Muscle of leg (tissue), 16 donors: ENCODE data around the gene GPR85. TPM values are rescaled to one million over a fixed set of nuclear protein-coding genes. Genes with fewer than 3 reads are reported as not detected.

ENCODE experiments used
- DNase-seq: peaks from one replicate; pipeline ENCODE4 v3.0.0; 2013
- H3K27ac ChIP-seq: one replicate; pipeline ENCODE4 v1.5.1; 2013; ENCODE audit warnings: mild to moderate bottlenecking, low read length, control low read depth
- H3K27me3 ChIP-seq: one replicate; pipeline ENCODE4 v1.6.1; 2013; ENCODE audit warnings: low read length; ENCODE audit not compliant: control insufficient read depth, insufficient read depth
- H3K36me3 ChIP-seq: one replicate; pipeline ENCODE4 v1.6.1; 2013; ENCODE audit warnings: low read length; ENCODE audit not compliant: control insufficient read depth, insufficient read depth
- H3K4me1 ChIP-seq: one replicate; pipeline ENCODE4 v1.6.1; 2013; ENCODE audit warnings: low read length; ENCODE audit not compliant: control insufficient read depth, insufficient read depth
- H3K4me3 ChIP-seq: one replicate; pipeline ENCODE4 v1.5.1; 2013; ENCODE audit warnings: low read length, control low read depth
- H3K9me3 ChIP-seq: replicated peaks from 2 replicates; pipeline ENCODE4 v1.6.1; 2013; ENCODE audit warnings: low read depth, low read length; ENCODE audit not compliant: control insufficient read depth
- WGBS: methylation state at CpG from one replicate; pipeline ENCODE4 v1.1.5; 2013; ENCODE audit warnings: missing lambda C conversion rate; ENCODE audit not compliant: insufficient coverage; 5-methylcytosine and 5-hydroxymethylcytosine counted together
- long read RNA-seq, 11 donors: transcript quantifications; one replicate each; lab custom pipeline, GENCODE V29; 2026
- polyA plus RNA-seq, 8 donors: library from polyadenylated mRNA; unstranded; fragments of 120-200 nt; gene quantifications; one replicate each; pipeline versions ENCODE4 v1.2.1 to v1.2.3, GENCODE V29; 2013; ENCODE audit warnings: inconsistent platforms in 1 of 8, low replicate concordance in 1 of 8; ENCODE audit not compliant: insufficient read length in 8 of 8, insufficient read depth in 1 of 8
- total RNA-seq: library from RNA; stranded (reverse); fragments of 120-200 nt; gene quantifications from one replicate; pipeline ENCODE4 v1.2.4, GENCODE V29; 2013

The GPR85 gene, protein sequence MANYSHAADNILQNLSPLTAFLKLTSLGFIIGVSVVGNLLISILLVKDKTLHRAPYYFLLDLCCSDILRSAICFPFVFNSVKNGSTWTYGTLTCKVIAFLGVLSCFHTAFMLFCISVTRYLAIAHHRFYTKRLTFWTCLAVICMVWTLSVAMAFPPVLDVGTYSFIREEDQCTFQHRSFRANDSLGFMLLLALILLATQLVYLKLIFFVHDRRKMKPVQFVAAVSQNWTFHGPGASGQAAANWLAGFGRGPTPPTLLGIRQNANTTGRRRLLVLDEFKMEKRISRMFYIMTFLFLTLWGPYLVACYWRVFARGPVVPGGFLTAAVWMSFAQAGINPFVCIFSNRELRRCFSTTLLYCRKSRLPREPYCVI
- total RNA-seq = 1.2 TPM
- polyA plus RNA-seq = 1 to 10 TPM; 1.0 to 2.6 (median 1.3) TPM
- long read RNA-seq, donor 1 = 0 reads
- long read RNA-seq, donor 2 = 0 reads
- long read RNA-seq, donor 3 = 0 reads
- long read RNA-seq, donor 4 = 0 reads
- long read RNA-seq, donor 5 = 0 reads
- long read RNA-seq, donor 6 = 0 reads
- long read RNA-seq, donor 7 = 0 reads
- long read RNA-seq, donor 8, partial matches to known transcripts = 0 of 1 reads
- long read RNA-seq, donor 8, other reads (novel, unspliced or antisense) = 0 of 1 reads
- long read RNA-seq, donor 9 = 0 reads
- long read RNA-seq, donor 10 = 0 reads
- long read RNA-seq, donor 11, partial matches to known transcripts = 0 of 2 reads
- long read RNA-seq, donor 11, other reads (novel, unspliced or antisense) = 0 of 2 reads

DNA sequence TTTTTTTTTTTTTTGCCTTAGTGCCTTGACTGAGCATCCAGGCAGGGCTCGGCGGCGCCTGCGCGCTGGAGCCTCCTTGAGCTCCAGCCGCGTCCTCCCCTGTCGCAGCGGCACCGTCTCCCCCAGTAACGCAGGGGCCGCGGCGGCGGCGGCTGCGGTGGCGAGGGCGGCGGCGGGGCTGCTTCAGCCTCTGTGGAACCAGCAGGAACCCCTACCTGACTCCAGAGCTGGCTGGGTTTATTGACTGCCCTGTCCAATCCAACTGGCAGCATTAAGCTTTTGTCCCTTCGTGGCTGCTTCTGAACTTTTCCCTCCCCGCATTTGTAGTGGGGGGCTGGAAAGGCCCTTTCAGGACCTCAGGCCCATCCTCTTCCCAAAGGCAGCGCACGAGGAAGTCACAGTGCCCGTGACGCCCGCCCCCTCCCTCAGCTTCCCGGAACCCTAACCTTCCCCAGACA lies at the start of gene GPR85:
Gene GPR85 (minus strand): TSS at position 397 of the 458 bp plus-strand sequence. CDS start 2,106 bp downstream, outside the sequence.
- no peaks in the 10 kb centered on the region for H3K27me3 ChIP-seq
- no peaks in the 10 kb centered on the region for H3K36me3 ChIP-seq
- DNase-seq = peak; percentile 85
- WGBS = 0% methylated on average over 11 of the region's 29 CpGs
- H3K4me1 ChIP-seq = peaks cover 8% of the 10 kb centered on the region
- peak within 1 kb of the TSS; percentile 31 for H3K4me3 ChIP-seq
- peak within 1 kb of the TSS; percentile 78 for H3K27ac ChIP-seq
- no peaks in the 10 kb centered on the region for H3K9me3 ChIP-seq

DNA sequence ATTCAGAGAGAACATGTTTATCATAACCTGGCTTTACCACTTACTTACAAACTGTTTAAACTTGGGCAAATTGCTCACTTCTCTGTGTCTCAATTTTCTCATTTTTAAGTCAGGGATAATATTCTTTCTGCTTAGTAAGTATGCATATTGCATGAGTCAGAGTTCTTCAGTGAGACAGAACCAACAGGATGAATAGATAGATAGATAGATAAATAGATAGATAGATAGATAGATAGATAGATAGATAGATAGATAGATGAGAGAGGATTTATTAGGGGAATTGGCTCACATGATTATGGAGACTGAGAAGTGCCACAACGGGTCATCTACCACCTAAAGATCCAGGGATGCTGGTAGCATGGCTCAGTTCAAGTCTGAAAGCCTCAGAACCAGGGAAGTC lies 47.4 kb upstream of the GPR85 start:
- H3K4me1 ChIP-seq = no peaks in the 10 kb centered on the region
- no peak for DNase-seq
- no peak overlapping the region for H3K27ac ChIP-seq
- H3K27me3 ChIP-seq = no peaks in the 10 kb centered on the region
- no peaks in the 10 kb centered on the region for H3K36me3 ChIP-seq
- WGBS = 89% methylated on average over 1 of the region's 1 CpG
- no peak overlapping the region for H3K4me3 ChIP-seq
- no peaks in the 10 kb centered on the region for H3K9me3 ChIP-seq

DNA sequence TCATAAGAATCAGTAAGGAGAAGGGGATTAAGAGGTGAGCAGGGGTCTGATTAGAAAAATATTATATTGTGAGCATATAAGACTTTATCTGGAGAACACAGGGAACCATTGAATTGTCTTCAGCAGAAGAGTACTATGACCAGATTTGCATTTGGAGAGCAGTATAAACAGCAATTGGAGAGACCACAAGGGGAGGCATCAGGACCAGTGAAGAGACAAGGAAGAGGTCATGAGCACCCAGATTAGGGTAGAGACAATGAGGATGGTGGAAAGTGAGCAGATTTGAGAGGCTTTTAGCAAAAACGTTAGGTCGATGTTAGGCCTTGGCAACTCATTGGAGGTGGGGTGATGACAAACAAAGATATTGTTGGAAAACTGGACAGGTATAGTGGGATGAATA lies 44.7 kb upstream of the GPR85 start:
- Histone ChIP-seq H3K36me3 (no peaks in the 10 kb centered on the region), H3K27me3 (no peaks in the 10 kb centered on the region), H3K27ac (no peak overlapping the region), H3K4me3 (no peak overlapping the region), H3K4me1 (no peaks in the 10 kb centered on the region), H3K9me3 (no peaks in the 10 kb centered on the region)
- 92% methylated on average over 2 of the region's 2 CpGs for WGBS
- no peak for DNase-seq

DNA sequence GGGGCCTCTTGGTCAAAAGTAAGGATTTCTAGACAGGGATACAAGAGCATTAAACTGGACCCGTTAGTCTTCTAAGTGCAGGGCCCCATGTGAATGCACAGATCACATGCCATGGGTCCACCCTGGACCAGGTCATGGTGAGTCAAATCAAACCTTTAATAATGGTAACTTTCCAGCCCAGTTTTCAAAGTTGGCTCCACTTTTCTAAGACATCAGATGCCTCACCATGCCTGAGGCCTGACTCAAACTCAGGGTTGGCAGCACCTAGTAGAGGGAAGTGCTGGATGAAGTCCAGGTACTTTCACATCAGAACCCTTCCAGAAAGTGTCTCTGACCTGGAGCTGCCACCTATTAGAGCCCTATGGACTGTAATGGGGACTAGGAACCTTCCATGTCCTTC lies 41.4 kb upstream of the GPR85 start:
- Histone ChIP-seq H3K9me3 (no peaks in the 10 kb centered on the region), H3K4me1 (no peaks in the 10 kb centered on the region), H3K27me3 (no peaks in the 10 kb centered on the region), H3K27ac (no peak overlapping the region), H3K4me3 (no peak overlapping the region), H3K36me3 (no peaks in the 10 kb centered on the region)
- DNase-seq = no peak
- WGBS = 100% methylated on average over 1 of the region's 1 CpG

DNA sequence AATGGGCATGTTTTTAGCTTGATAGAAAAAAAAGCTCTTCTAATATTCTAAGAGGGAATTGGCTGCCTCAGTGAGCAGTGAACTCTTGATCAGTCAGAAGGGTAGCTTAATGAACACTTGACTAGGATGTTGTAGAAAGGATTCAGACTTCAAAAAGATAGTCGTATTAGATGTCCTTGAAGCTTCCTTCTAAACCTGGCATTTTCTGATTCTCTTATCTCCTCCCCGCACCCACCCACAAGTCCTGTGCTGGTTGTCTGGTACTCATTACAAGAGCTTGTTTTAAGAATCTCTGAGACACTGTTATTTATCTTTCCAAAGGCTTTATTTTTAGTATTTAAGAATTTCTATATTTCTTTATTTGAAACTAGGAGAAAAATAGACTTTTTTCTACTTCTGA lies 39.1 kb upstream of the GPR85 start:
- Histone ChIP-seq H3K4me3 (no peak overlapping the region), H3K9me3 (no peaks in the 10 kb centered on the region), H3K36me3 (no peaks in the 10 kb centered on the region), H3K27me3 (no peaks in the 10 kb centered on the region), H3K27ac (no peak overlapping the region), H3K4me1 (no peaks in the 10 kb centered on the region)
- DNase-seq = no peak
- no CpG with 5 or more reads among the region's 2 CpGs for WGBS

DNA sequence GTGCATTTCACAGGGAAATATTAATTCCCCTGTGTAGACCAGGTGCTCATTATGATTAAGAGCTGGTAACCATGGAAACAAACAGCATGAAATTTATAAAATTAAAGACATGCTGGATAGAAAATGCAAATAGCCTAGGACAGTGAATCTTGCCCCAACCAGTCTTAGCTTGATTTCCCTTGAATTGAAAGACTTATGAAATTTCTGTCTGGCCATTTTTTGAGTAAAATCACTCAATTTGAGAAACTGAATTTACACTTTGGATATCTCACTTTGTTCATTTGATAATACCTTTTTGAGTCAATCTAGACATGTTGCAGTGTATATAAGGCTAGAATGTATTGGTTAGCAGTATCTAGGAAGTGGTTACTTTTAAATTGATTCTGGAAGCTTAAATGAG lies 36.1 kb upstream of the GPR85 start:
- Histone ChIP-seq H3K9me3 (no peaks in the 10 kb centered on the region), H3K4me1 (peaks cover 3% of the 10 kb centered on the region), H3K4me3 (no peak overlapping the region), H3K27ac (no peak overlapping the region), H3K36me3 (no peaks in the 10 kb centered on the region), H3K27me3 (no peaks in the 10 kb centered on the region)
- no peak for DNase-seq

DNA sequence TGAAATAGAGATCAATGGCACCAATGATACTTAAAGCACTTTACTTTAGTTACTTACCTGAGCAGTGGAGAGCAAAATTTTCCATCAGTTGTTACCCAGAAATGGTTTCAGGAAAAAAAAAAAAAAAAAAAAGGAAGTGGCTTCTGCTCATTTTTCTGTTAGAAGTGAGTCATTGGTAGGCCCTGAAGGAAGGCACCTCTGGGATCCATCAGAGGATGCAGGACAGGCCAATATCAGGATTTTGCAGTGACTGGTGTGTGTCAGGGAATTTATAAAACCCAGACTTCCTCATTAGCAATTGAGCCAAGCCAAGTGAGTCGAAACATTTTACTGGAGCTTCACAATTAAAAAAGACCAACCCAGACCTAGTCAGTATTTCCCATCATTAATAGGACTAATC lies 34.0 kb upstream of the GPR85 start:
- DNase-seq = no peak
- Histone ChIP-seq H3K27ac (no peak overlapping the region), H3K27me3 (no peaks in the 10 kb centered on the region), H3K9me3 (no peaks in the 10 kb centered on the region), H3K4me3 (no peak overlapping the region), H3K4me1 (peaks cover 6% of the 10 kb centered on the region), H3K36me3 (peaks cover 7% of the 10 kb centered on the region)
- WGBS = no CpG with 5 or more reads among the region's 1 CpG

DNA sequence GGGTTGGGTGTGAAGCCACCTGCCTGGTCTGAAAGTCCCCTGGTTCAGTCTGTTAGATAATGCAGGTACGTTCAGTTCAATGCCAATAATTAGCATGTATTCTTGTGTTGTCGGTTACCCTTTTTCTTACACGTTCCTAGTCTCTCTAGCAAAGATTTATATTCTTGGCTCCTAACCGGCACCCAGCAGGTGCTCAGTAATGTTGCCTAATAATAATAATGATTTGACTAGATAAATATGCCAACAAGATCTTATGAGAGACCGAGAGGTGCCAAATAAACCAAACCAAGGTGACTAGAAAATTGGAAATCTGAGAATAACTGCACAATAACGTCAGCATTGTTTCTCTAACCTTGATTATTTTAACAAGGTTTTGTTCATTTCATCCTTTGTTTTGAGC lies 32.8 kb upstream of the GPR85 start:
- Histone ChIP-seq H3K4me3 (no peak overlapping the region), H3K27ac (no peak overlapping the region), H3K36me3 (peaks cover 7% of the 10 kb centered on the region), H3K9me3 (no peaks in the 10 kb centered on the region), H3K27me3 (no peaks in the 10 kb centered on the region), H3K4me1 (peaks cover 6% of the 10 kb centered on the region)
- no peak for DNase-seq
- no CpG with 5 or more reads among the region's 6 CpGs for WGBS

DNA sequence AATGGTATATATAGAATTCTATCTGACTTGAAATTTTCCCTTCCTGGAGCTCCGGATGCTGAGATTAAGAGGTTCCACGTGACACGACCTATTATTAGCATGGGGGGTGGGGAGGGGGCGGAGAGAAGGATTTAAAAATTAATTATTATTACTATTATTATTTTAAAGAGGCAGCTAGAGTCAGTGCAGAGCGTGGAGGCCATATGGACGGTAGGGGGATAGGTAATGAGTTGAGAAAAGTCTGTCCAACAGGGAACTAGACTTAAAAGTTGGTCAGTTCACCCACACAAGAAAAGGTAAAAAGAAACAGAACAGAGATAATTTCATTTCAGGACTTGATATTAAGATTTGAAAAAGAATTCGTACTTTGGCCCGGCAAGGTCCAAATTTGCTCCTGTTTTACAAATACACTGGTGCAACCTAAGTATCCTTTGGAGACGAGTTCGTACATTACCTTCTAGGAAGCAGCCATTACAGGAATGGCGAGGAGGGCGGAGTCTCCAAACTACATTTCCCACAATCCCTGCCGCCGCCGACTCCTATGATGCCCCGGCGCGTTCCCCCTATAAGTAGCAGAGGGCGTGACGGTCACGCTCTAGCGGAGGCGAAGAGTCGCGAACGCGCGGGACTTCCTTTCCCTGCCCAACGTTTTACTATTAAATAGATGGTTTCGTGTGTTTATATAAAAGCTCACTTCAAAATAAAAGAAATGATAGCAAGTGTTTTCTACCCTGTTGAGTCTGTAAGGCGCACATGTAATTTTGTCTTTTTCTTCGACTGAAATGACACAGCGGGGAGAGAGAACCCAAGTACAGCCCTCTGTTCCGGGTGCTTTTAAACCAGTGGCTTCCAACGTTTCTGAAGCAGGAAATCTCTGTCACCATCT lies 31.7 kb upstream of the GPR85 start, which contains the start of gene SMIM30:
Gene SMIM30 (minus strand): TSS at position 481 of the 886 bp plus-strand sequence. CDS start 976 bp downstream, outside the sequence.
- H3K9me3 ChIP-seq = no peaks in the 10 kb centered on the region
- peak within 1 kb of the TSS; percentile 92 for H3K27ac ChIP-seq
- H3K27me3 ChIP-seq = no peaks in the 10 kb centered on the region
- H3K4me1 ChIP-seq = peaks cover 6% of the 10 kb centered on the region
- peak; percentile 98 for DNase-seq
- 0% methylated on average over 7 of the region's 35 CpGs for WGBS
- H3K4me3 ChIP-seq = peak within 1 kb of the TSS; percentile 81
- peaks cover 9% of the 10 kb centered on the region for H3K36me3 ChIP-seq
